Neural progenitor cell (in vitro differentiated cells): ENCODE results near the gene TEKTIP1.

ENCODE experiments used
- EZH2 ChIP-seq: fragments of 200-600 bp; sonication (generic); IDR thresholded peaks from 2 replicates; pipeline ENCODE4 v1.6.1; 2017; ENCODE audit warnings: antibody characterized with exemption, mild to moderate bottlenecking, moderate library complexity
- TF ChIP-seq, protein P1 (sequence below): fragments of 200-600 bp; sonication (generic); IDR thresholded peaks from 2 replicates; pipeline ENCODE4 v1.5.1; 2017; ENCODE audit warnings: antibody characterized with exemption, mild to moderate bottlenecking

DNA sequence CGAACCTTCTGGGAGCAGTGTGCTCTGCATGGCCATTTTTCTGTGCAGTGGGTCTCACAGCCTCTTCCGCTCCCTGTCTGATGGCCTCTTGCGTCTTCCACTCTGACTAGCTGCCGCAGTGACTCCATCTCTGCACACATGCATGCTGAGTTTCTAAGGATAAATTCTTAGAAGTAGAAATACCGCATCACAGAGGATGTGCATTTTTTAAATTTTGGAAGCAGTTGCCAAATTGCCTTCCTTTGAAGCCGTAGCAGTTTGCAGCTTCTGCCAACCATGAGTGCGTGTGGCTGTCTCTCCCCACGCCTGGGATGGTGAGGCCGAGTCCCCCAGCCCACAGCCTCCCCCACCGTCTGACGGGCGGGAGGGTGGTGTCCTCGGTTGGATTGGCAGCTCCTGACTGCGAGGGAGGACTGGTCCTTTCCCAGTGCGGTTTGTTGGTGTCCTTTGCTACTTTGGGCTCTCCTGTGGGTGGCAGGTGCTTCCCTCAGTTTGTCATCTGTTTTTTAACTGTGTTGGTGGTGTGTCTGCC, 23.0 kb upstream of the TEKTIP1 start:
- TF ChIP-seq, protein P1, sequence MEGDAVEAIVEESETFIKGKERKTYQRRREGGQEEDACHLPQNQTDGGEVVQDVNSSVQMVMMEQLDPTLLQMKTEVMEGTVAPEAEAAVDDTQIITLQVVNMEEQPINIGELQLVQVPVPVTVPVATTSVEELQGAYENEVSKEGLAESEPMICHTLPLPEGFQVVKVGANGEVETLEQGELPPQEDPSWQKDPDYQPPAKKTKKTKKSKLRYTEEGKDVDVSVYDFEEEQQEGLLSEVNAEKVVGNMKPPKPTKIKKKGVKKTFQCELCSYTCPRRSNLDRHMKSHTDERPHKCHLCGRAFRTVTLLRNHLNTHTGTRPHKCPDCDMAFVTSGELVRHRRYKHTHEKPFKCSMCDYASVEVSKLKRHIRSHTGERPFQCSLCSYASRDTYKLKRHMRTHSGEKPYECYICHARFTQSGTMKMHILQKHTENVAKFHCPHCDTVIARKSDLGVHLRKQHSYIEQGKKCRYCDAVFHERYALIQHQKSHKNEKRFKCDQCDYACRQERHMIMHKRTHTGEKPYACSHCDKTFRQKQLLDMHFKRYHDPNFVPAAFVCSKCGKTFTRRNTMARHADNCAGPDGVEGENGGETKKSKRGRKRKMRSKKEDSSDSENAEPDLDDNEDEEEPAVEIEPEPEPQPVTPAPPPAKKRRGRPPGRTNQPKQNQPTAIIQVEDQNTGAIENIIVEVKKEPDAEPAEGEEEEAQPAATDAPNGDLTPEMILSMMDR = no peak
- no peak for TF ChIP-seq EZH2
